PC-3 (cell line): ENCODE results near the gene RIT2. TPM values are rescaled to one million over a fixed set of nuclear protein-coding genes. Genes with fewer than 3 reads are reported as not detected.
"Not testable (repeated sequence)": the region's sequence is repeated elsewhere in the genome, so short reads cannot be mapped to it uniquely, and the experiment has no call there.

Experiments used
- ATAC-seq: fragments of 200-7000 bp; cut with Tn5 transposase; 2 replicates; pipeline ENCODE4 v1.9.1; 2020; ENCODE audit warnings: mild to moderate bottlenecking, moderate library complexity
- BruUV-seq: library from RNA; stranded (reverse); fragments of 400-500 nt; replicated peaks from 2 replicates; lab custom pipeline; 2021; lab: Mats Ljungman, UMichigan
- CTCF ChIA-PET: fragments of 300-600 bp; sonication (Branson Sonifier 250); formaldehyde crosslinking; loops from one replicate; lab custom pipeline; 2022; ENCODE audit warnings: antibody characterized with exemption; lab: Charles Lee
- POLR2A ChIA-PET: fragments of 300-600 bp; sonication (Branson Sonifier 250); formaldehyde crosslinking; loops from one replicate; lab custom pipeline; 2022; ENCODE audit warnings: antibody characterized with exemption; ENCODE audit not compliant: unreplicated experiment; lab: Charles Lee
- DNase-seq: peaks from one replicate; pipeline ENCODE4 v3.0.0-alpha.2; 2015
- H2AFZ ChIP-seq: fragments of 300-600 bp; sonication (generic); 2 replicates; pipeline ENCODE4 v1.6.0; 2016; ENCODE audit warnings: antibody characterized with exemption, low read length
- H3F3A ChIP-seq: fragments of 300-600 bp; sonication (generic); one replicate; pipeline ENCODE4 v1.6.0; 2017; ENCODE audit warnings: antibody characterized with exemption, low read length, control low read depth, mild to moderate bottlenecking; ENCODE audit not compliant: unreplicated experiment
- H3K27ac ChIP-seq: fragments of 300-600 bp; sonication (generic); 2 replicates; pipeline ENCODE4 v1.5.1; 2016; ENCODE audit warnings: mild to moderate bottlenecking, low read length
- H3K27me3 ChIP-seq: fragments of 300-600 bp; sonication (generic); 2 replicates; pipeline ENCODE4 v1.6.1; 2016; ENCODE audit warnings: low read length, mixed read lengths
- H3K36me3 ChIP-seq: fragments of 300-600 bp; sonication (generic); 2 replicates; pipeline ENCODE4 v1.6.1; 2016; ENCODE audit warnings: low read depth, mixed run types, low read length, mixed read lengths
- H3K4me1 ChIP-seq: fragments of 300-600 bp; sonication (generic); 2 replicates; pipeline ENCODE4 v1.5.1; 2016; ENCODE audit warnings: low read length; ENCODE audit not compliant: insufficient read depth
- H3K4me2 ChIP-seq: fragments of 300-600 bp; sonication (generic); 2 replicates; pipeline ENCODE4 v1.6.0; 2016; ENCODE audit warnings: low read length
- H3K4me3 ChIP-seq: fragments of 300-600 bp; sonication (generic); 2 replicates; pipeline ENCODE4 v1.5.1; 2016; ENCODE audit warnings: mild to moderate bottlenecking, low read length, mixed read lengths
- H3K79me2 ChIP-seq: fragments of 300-600 bp; sonication (generic); 2 replicates; pipeline ENCODE4 v1.6.1; 2017; ENCODE audit warnings: low read length, mixed read lengths
- H3K9ac ChIP-seq: fragments of 300-600 bp; sonication (generic); 2 replicates; pipeline ENCODE4 v1.6.0; 2016; ENCODE audit warnings: mild to moderate bottlenecking, low read length
- H3K9me2 ChIP-seq: fragments of 300-600 bp; sonication (generic); replicated peaks from 2 replicates; pipeline ENCODE4 v1.6.1; 2016; ENCODE audit warnings: mixed run types, low read length, mixed read lengths
- H3K9me3 ChIP-seq: fragments of 300-600 bp; sonication (generic); 2 replicates; pipeline ENCODE4 v1.6.1; 2016; ENCODE audit warnings: low read length, mixed read lengths
- H4K20me1 ChIP-seq: fragments of 300-600 bp; sonication (generic); 2 replicates; pipeline ENCODE4 v1.6.1; 2016; ENCODE audit warnings: low read length, mixed read lengths
- EZH2 ChIP-seq: fragments of 300-600 bp; sonication (generic); IDR thresholded peaks from one replicate; pipeline ENCODE4 v1.6.1; 2017; ENCODE audit warnings: antibody characterized with exemption, mild to moderate bottlenecking, low read length; ENCODE audit not compliant: unreplicated experiment
- EZH2phosphoT487 ChIP-seq: fragments of 300-600 bp; sonication (generic); IDR thresholded peaks from 2 replicates; pipeline ENCODE4 v1.6.1; 2018; ENCODE audit warnings: mild to moderate bottlenecking, antibody characterized with exemption, low read length, borderline replicate concordance
- intact Hi-C: fragments of 100-400 bp; cut with micrococcal nuclease; formaldehyde crosslinking; loops from 2 replicates; pipeline ENCODE4 v1.9.0; 2023
- total RNA-seq: library from RNA; depleted of rRNA; stranded (reverse); fragments of >200 nt; gene quantifications from 2 replicates; pipeline ENCODE4 v1.2.3, GENCODE V29; 2014
- TF ChIP-seq, protein P1 (sequence below): fragments of 300-600 bp; sonication (generic); conservative IDR thresholded peaks from 2 replicates; pipeline ENCODE4 v1.5.1; 2017; ENCODE audit warnings: antibody characterized with exemption, low read depth, mild to moderate bottlenecking, low read length

RIT2 gene
- total RNA-seq, 1 experiment from 2014 or later = not detected

DNA sequence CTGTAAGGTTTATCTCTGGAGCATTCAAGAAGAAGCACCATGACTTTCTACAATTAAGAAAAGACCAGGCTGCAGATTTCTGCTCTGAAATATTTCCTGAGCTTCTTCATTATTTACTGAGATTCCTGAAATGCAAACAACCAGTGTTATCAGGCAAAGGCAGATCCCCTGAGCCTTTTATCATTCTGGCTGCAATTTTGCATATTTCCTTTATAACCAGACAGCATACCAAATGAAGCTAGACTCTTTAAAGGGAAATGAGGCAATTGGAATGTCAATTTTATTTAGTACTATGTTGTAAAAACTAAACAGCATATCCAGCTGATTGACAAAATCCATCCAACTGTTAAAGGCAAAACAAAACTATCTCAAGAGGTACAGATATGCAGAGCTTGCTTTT, 372.5 kb downstream of the RIT2 start:
- no peaks in the 10 kb centered on the region for H4K20me1 ChIP-seq
- H3K4me3 ChIP-seq = no peak overlapping the region
- H2AFZ ChIP-seq = no peak overlapping the region
- DNase-seq (no peak), ATAC-seq (no peak)
- H3K79me2 ChIP-seq = no peaks in the 10 kb centered on the region
- H3F3A ChIP-seq = no peaks in the 10 kb centered on the region
- intact Hi-C loops = no loop called here
- TF ChIP-seq, protein P1, sequence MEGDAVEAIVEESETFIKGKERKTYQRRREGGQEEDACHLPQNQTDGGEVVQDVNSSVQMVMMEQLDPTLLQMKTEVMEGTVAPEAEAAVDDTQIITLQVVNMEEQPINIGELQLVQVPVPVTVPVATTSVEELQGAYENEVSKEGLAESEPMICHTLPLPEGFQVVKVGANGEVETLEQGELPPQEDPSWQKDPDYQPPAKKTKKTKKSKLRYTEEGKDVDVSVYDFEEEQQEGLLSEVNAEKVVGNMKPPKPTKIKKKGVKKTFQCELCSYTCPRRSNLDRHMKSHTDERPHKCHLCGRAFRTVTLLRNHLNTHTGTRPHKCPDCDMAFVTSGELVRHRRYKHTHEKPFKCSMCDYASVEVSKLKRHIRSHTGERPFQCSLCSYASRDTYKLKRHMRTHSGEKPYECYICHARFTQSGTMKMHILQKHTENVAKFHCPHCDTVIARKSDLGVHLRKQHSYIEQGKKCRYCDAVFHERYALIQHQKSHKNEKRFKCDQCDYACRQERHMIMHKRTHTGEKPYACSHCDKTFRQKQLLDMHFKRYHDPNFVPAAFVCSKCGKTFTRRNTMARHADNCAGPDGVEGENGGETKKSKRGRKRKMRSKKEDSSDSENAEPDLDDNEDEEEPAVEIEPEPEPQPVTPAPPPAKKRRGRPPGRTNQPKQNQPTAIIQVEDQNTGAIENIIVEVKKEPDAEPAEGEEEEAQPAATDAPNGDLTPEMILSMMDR = no peak
- TF ChIP-seq EZH2phosphoT487 (no peak), EZH2 (no peak)
- CTCF ChIA-PET = no interaction called here
- no TSS peak for BruUV-seq
- H3K27ac ChIP-seq = no peak overlapping the region
- H3K9me2 ChIP-seq = no peaks in the 10 kb centered on the region
- no peaks in the 10 kb centered on the region for H3K27me3 ChIP-seq
- no peaks in the 10 kb centered on the region for H3K4me1 ChIP-seq
- POLR2A ChIA-PET = no interaction called here
- H3K9me3 ChIP-seq = no peaks in the 10 kb centered on the region
- no peak overlapping the region for H3K9ac ChIP-seq
- H3K36me3 ChIP-seq = no peaks in the 10 kb centered on the region
- no peak overlapping the region for H3K4me2 ChIP-seq

DNA sequence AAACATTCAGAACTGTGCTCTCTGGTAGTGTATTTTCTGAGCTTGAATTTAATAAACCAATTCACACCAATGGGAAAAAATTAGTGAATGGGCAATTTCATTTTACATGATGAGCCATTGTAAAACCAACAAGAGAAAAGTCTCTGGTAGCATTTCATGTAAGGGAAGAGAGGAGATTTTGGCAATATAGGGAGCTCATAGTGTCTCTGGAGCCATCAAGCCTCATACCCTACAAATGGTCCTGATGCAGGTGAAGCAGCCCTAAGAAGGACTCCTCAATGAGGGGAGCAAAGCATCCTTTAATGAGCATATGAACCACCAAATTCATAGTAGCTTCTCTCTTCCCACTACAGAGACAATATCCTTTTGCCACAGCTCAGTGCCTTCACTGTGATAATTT, 373.0 kb downstream of the RIT2 start:
- no peak for ATAC-seq
- H3K4me2 ChIP-seq = no peak overlapping the region
- BruUV-seq = no TSS peak
- intact Hi-C loops = no loop called here
- no peak overlapping the region for H2AFZ ChIP-seq
- no peak overlapping the region for H3K9ac ChIP-seq
- DNase-seq = no peak
- no peaks in the 10 kb centered on the region for H3K27me3 ChIP-seq
- no peaks in the 10 kb centered on the region for H3K79me2 ChIP-seq
- TF ChIP-seq EZH2 = no peak
- TF ChIP-seq EZH2phosphoT487 = no peak
- TF ChIP-seq, protein P1 = no peak
- no peaks in the 10 kb centered on the region for H3K9me3 ChIP-seq
- ChIA-PET POLR2A (no interaction called here), CTCF (no interaction called here)
- H4K20me1 ChIP-seq = no peaks in the 10 kb centered on the region
- H3K9me2 ChIP-seq = no peaks in the 10 kb centered on the region
- H3K36me3 ChIP-seq = no peaks in the 10 kb centered on the region
- no peaks in the 10 kb centered on the region for H3F3A ChIP-seq
- no peaks in the 10 kb centered on the region for H3K4me1 ChIP-seq
- H3K27ac ChIP-seq = no peak overlapping the region
- H3K4me3 ChIP-seq = no peak overlapping the region

DNA sequence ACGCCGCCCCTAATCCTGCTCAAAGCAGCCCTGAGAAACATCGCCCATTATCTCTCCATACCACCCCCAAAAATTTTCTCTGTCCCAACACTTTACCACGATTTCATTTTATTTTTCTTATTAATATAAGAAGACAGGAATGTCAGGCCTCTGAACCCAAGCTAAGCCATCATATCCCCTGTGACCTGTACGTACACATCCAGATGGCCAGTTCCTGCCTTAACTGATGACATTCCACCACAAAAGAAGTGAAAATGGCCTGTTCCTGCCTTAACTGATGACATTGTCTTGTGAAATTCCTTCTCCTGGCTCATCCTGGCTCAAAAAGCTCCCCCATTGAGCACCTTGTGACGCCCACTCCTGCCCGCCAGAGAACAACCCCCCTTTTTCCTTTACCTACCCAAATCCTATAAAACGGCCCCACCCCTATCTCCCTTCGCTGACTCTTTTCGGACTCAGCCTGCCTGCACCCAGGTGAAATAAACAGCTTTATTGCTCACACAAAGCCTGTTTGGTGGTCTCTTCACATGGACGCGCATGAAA, 373.6 kb downstream of the RIT2 start:
- H3F3A ChIP-seq, H3K4me1 ChIP-seq, POLR2A ChIA-PET, H2AFZ ChIP-seq, ATAC-seq, intact Hi-C loops, H3K36me3 ChIP-seq, H3K27me3 ChIP-seq, H3K4me2 ChIP-seq, H3K79me2 ChIP-seq, H3K9me2 ChIP-seq, BruUV-seq, H3K4me3 ChIP-seq, H3K9me3 ChIP-seq, H3K27ac ChIP-seq, DNase-seq, H3K9ac ChIP-seq, CTCF ChIA-PET, H4K20me1 ChIP-seq: not testable (repeated sequence)

DNA sequence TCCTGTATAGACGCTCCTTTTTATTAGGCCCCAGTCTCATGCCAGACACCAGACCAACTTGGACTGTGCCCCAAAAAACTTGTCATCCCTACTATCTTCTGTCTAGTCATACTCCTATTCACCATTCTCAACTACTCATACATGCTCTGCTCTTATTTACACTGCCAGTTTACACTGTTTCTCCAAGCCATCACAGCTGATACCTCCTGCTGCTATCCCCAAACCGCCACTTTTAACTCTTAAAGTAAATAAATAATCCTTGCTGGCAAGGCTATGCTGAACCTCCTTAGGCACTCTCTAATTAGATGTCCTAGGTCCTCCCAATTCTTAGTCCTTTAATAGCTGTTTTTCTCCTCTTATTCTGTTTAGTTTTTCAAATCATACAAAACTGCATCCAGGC, 374.2 kb downstream of the RIT2 start:
- H2AFZ ChIP-seq, BruUV-seq, H3K27me3 ChIP-seq, H3K4me1 ChIP-seq, intact Hi-C loops, H4K20me1 ChIP-seq, H3K27ac ChIP-seq, H3K79me2 ChIP-seq, H3K9me3 ChIP-seq, CTCF ChIA-PET, H3K9ac ChIP-seq, H3F3A ChIP-seq, H3K4me2 ChIP-seq, H3K36me3 ChIP-seq, H3K4me3 ChIP-seq, ATAC-seq, DNase-seq, H3K9me2 ChIP-seq, POLR2A ChIA-PET: not testable (repeated sequence)
